OCI-LY3 (cell line): ENCODE results near the gene C20orf202.

Source experiments
- H2AFZ ChIP-seq: fragments of 200-600, 300-600 bp; shearing (Covaris generic); 2 replicates; pipeline ENCODE4 v1.6.0; 2014; ENCODE audit warnings: antibody characterized with exemption, low read depth, low read length
- H3K27ac ChIP-seq: fragments of 200-600, 300-600 bp; sonication (generic); 2 replicates; pipeline ENCODE4 v1.5.1; 2014; ENCODE audit warnings: mild to moderate bottlenecking, low read length, moderate library complexity, mixed read lengths
- H3K27me3 ChIP-seq: fragments of 200-600, 300-600 bp; sonication (generic); 2 replicates; pipeline ENCODE4 v1.6.1; 2014; ENCODE audit warnings: low read depth, low read length, mixed read lengths
- H3K36me3 ChIP-seq: fragments of 200-600, 300-600 bp; sonication (generic); replicated peaks from 2 replicates; pipeline ENCODE3; 2014; ENCODE audit warnings: low read depth, low read length, mixed read lengths
- H3K4me1 ChIP-seq: fragments of 300-600, 200-600 bp; sonication (generic); 2 replicates; pipeline ENCODE4 v1.6.1; 2014; ENCODE audit warnings: low read length, mixed read lengths
- H3K4me2 ChIP-seq: fragments of 200-600, 300-600 bp; sonication (generic); 2 replicates; pipeline ENCODE4 v1.6.1; 2014; ENCODE audit warnings: low read length, mixed read lengths
- H3K4me3 ChIP-seq: fragments of 300-600, 200-600 bp; sonication (generic); 2 replicates; pipeline ENCODE4 v1.5.1; 2014; ENCODE audit warnings: antibody characterized with exemption, mild to moderate bottlenecking, low read length, moderate library complexity
- H3K79me2 ChIP-seq: fragments of 300-600, 200-600 bp; shearing (Covaris generic); 2 replicates; pipeline ENCODE4 v1.6.1; 2014; ENCODE audit warnings: mild to moderate bottlenecking, low read length, mixed read lengths
- H3K9ac ChIP-seq: fragments of 300-600, 200-600 bp; shearing (Covaris generic); 2 replicates; pipeline ENCODE4 v1.6.0; 2014; ENCODE audit warnings: mild to moderate bottlenecking, low read length, moderate library complexity
- H3K9me3 ChIP-seq: fragments of 200-600, 300-600 bp; shearing (Covaris generic); 2 replicates; pipeline ENCODE4 v1.6.1; 2014; ENCODE audit warnings: low read length, mixed read lengths; ENCODE audit not compliant: insufficient read depth
- H4K20me1 ChIP-seq: fragments of 200-600, 300-600 bp; sonication (generic); 2 replicates; pipeline ENCODE4 v1.6.1; 2016; ENCODE audit warnings: low read length, mixed read lengths; ENCODE audit not compliant: insufficient read depth
- EZH2phosphoT487 ChIP-seq: fragments of 200-600 bp; shearing (Covaris generic); IDR thresholded peaks from 2 replicates; pipeline ENCODE4 v1.6.1; 2018; ENCODE audit warnings: antibody characterized with exemption, mixed run types, low read depth
- TF ChIP-seq, protein P1 (sequence below): fragments of 200-600, 300-600 bp; sonication (generic); IDR thresholded peaks from 2 replicates; pipeline ENCODE4 v1.5.1; 2014; ENCODE audit warnings: antibody characterized with exemption, low read length, low read depth

C20orf202 gene

DNA sequence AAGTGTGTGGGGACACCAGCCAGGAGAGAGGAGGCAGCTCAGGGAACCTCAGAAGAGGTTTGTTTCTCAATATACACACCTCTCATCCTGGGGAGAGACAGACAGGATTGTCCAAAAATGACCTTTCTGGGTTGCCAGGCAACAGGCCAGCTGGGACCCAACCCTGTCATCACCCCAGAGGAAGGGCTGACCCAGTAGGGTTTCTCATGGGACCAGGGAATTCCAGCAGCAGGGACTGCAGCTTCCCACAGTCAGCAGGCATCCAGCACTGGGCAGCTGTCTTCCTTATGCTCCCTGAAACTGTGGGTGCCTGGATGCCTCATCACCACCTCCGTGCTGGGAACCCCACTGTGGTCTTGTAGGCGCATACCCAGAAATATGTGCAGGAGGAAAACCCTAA, 1.3 kb downstream of the C20orf202 start:
- no peak for TF ChIP-seq EZH2phosphoT487
- TF ChIP-seq, protein P1, sequence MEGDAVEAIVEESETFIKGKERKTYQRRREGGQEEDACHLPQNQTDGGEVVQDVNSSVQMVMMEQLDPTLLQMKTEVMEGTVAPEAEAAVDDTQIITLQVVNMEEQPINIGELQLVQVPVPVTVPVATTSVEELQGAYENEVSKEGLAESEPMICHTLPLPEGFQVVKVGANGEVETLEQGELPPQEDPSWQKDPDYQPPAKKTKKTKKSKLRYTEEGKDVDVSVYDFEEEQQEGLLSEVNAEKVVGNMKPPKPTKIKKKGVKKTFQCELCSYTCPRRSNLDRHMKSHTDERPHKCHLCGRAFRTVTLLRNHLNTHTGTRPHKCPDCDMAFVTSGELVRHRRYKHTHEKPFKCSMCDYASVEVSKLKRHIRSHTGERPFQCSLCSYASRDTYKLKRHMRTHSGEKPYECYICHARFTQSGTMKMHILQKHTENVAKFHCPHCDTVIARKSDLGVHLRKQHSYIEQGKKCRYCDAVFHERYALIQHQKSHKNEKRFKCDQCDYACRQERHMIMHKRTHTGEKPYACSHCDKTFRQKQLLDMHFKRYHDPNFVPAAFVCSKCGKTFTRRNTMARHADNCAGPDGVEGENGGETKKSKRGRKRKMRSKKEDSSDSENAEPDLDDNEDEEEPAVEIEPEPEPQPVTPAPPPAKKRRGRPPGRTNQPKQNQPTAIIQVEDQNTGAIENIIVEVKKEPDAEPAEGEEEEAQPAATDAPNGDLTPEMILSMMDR: no peak
- H3K4me2 ChIP-seq: no peak overlapping the region
- H3K9ac ChIP-seq: no peak overlapping the region
- no peaks in the 10 kb centered on the region for H3K9me3 ChIP-seq
- H3K27me3 ChIP-seq: peaks cover 14% of the 10 kb centered on the region
- no peak overlapping the region for H2AFZ ChIP-seq
- no peaks in the 10 kb centered on the region for H3K4me1 ChIP-seq
- no peaks in the 10 kb centered on the region for H4K20me1 ChIP-seq
- H3K79me2 ChIP-seq: no peaks in the 10 kb centered on the region
- no peak overlapping the region for H3K4me3 ChIP-seq
- H3K36me3 ChIP-seq: no peaks in the 10 kb centered on the region
- no peak overlapping the region for H3K27ac ChIP-seq

DNA sequence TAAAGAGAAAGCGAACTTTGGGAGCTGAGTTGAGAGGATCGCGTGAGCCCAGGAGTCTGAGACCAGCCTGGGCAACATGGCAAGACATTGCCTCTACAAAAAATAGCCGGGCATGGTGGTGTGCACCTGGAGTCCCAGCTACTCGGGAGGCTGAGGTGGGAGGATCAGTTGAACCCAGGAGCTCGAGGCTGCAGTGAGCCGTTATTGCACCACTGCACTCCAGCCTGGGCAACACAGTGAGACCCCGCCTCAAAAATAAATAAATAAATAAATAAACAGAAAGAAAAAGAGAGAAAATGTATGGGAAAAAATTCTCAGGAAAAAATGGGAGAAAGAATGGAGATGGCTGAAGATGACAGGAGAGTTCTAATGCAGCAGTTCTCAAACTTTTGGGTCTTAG, 2.5 kb downstream of the C20orf202 start:
- Histone ChIP-seq H3K36me3 (no peaks in the 10 kb centered on the region), H3K9ac (no peak overlapping the region), H3K4me1 (no peaks in the 10 kb centered on the region), H4K20me1 (no peaks in the 10 kb centered on the region), H3K4me2 (no peak overlapping the region), H3K27ac (no peak overlapping the region), H3K4me3 (no peak overlapping the region), H2AFZ (no peak overlapping the region), H3K9me3 (no peaks in the 10 kb centered on the region), H3K27me3 (peaks cover 20% of the 10 kb centered on the region), H3K79me2 (no peaks in the 10 kb centered on the region)
- TF ChIP-seq, protein P1: no peak
- no peak for TF ChIP-seq EZH2phosphoT487

DNA sequence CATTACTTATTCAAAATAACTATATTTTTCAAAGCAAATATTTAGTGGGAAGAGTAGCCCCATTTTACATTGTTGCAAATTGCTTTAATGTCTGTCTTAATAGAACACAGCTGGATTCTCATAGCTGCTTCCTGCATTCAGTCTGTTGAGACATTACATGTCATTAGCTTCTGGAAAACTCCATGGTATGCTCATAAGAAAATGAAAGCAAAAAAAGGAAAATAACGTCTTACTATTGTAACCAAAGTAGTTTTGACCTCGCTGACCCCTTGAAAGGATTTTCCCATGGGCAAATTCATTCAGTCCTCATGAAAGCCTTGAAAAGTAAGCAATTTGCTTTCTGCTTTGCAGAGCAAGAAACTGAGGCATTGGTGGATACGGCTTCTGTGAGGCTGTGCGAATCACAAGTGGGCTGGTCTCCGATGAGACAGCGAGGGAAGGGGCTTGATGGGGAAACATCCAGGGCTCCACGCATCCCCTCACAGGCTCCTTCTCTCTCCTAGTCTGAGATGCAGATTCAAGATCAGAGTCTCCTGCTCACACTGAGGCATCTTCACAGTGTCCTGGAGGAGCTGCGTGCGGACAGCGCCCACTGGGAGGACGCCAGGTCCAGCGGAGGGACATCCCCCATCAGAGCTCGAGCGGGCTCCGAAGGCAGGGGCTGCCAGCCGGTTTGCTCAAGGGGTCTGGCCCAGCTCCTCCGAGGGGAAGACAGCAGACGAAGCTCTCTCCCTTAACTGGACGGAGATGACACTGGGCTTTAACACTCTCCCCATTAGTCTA, 3.3 kb downstream of the C20orf202 start:
- no peak overlapping the region for H3K9ac ChIP-seq
- no peak for TF ChIP-seq EZH2phosphoT487
- TF ChIP-seq, protein P1: no peak
- peaks cover 20% of the 10 kb centered on the region for H3K27me3 ChIP-seq
- no peak overlapping the region for H3K4me3 ChIP-seq
- H4K20me1 ChIP-seq: no peaks in the 10 kb centered on the region
- no peaks in the 10 kb centered on the region for H3K79me2 ChIP-seq
- H3K4me1 ChIP-seq: no peaks in the 10 kb centered on the region
- H2AFZ ChIP-seq: no peak overlapping the region
- H3K4me2 ChIP-seq: no peak overlapping the region
- H3K36me3 ChIP-seq: no peaks in the 10 kb centered on the region
- no peaks in the 10 kb centered on the region for H3K9me3 ChIP-seq
- no peak overlapping the region for H3K27ac ChIP-seq

DNA sequence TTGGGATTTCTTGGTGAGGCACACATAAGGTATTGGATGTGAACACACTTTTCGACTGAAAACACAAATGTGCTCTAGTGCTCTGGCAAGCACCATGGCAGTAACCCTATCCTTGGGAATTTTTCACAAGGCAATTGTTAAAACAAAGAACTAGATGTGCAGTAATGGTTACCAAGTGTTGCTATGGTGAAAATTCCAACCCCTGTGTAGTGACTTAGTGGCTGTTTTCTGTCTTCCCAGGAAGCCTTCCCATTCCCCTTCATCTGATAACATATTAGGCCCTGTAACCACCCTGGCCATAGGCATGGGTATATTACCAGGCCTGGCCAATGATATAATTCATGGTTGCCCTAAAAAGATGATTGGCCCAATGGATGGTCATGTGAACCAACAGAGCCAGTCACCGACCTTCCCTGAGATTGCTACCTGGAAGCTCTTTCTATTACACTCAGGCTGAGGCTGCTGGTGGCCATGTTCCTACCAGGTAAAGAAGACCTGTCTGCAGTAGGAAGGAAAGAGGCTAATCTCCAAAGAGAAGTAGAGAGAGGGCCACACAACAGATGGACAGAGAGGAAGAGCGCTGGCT, 4.1 kb downstream of the C20orf202 start:
- H3K4me2 ChIP-seq: no peak overlapping the region
- H3K9me3 ChIP-seq: no peaks in the 10 kb centered on the region
- no peaks in the 10 kb centered on the region for H4K20me1 ChIP-seq
- H3K4me1 ChIP-seq: no peaks in the 10 kb centered on the region
- H2AFZ ChIP-seq: no peak overlapping the region
- no peaks in the 10 kb centered on the region for H3K36me3 ChIP-seq
- H3K27ac ChIP-seq: no peak overlapping the region
- H3K4me3 ChIP-seq: no peak overlapping the region
- no peaks in the 10 kb centered on the region for H3K79me2 ChIP-seq
- TF ChIP-seq, protein P1: no peak
- no peak for TF ChIP-seq EZH2phosphoT487
- no peak overlapping the region for H3K9ac ChIP-seq
- peaks cover 20% of the 10 kb centered on the region for H3K27me3 ChIP-seq
